Melanocyte of skin (primary cell): ENCODE data around the gene ACSS1. TPM values are rescaled to one million over a fixed set of nuclear protein-coding genes. Genes with fewer than 3 reads are reported as not detected.

Source experiments
- small RNA-seq, 2 donors: library from RNA; depleted of rRNA; stranded (forward); fragments of <200 nt; gene quantifications; one replicate each; pipeline ENCODE3, GENCODE V24; 2012
- total RNA-seq, 2 donors: library from RNA; depleted of rRNA; stranded (reverse); fragments of >200 nt; gene quantifications; 2 replicates each; pipeline ENCODE4 v1.2.3, GENCODE V29; 2012

Gene ACSS1
- 10 to 100 TPM; 16.7 to 17.6 TPM for total RNA-seq

DNA sequence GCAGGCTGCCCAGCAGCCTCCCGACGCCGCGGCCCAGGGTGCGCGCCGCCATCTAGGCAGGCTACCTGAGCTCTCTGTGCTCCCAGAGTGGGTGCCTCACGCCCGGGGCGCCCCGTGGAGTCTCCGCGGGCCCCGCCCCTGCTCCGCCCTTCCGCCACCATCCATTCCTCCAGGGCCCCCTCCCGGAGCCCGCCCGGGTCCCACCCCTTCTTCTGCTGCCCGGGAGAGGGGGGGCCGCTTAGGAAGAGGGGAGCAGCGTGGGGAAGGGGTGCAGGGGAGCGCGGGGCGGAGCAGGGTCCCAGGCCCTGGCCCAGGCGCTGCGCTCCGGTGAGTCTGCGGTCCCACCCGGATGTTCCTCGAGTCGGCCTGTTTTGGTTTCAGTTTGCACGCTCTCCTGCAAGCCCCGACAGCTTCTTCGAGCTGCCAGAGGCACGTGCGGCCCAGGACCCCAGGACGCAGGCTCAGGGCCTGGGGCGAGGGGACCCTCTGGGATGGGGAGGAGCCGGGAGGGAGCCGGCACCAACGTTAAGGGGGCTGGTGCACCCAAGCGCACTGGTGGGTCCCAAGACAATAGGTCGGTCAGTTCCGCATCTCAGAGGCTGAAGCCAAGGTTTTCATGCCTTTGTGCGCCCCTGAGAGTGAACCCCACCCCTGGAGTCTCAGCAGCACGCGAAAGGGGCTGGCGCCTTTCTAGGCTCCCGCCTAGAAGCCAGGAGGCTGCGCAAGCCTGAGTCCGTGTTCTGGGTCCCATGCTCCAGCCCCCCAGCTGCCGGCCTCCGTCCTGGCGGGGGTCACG lies at the start of gene ACSS1:
Gene ACSS1, minus strand, starts transcription at position 89 of the 796 bp plus-strand sequence. Its CDS starts 37 bp downstream, at position 52.

DNA sequence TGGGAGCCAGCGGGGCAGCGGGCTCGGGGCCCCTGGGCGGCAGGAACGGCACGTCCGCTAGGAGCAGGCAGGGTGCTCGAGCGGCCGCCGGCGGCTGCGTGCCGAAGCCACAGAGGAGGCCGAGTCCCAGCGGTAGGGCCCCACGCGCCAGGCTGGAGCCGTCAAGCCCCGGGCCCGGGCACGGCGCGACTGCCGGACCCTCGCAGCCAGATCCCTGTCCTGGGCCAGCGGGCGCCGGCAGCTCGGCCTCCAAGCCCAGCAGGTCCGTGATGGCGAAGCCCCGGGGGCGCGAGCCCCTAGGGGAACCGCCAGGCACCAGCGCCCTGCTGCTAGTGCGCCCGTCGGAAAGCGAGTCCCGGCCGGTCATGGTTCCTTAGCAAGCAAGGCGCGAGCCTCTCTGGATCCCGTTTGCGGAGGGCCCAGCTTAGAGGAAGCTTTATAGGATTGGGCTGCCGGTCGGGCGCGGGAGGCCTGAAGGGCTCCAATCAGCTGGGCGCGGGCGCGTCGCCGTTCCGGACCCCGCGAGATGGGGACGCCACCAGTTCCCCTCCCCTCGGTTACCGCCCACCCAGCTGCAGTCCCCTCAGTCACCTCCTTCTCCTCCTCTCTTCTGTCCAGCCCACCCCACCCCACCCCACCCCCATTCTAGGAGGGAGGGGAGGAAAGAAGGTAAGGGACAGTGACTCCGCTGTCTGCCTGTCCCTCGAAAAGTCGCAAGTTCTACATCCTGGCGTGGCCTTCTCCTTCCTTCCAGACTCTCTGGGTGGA lies 24.0 kb upstream of the ACSS1 start, which contains the start of gene VSX1:
Gene VSX1, minus strand, starts transcription at position 412 of the 768 bp plus-strand sequence. Its CDS starts 45 bp downstream, at position 367.

DNA sequence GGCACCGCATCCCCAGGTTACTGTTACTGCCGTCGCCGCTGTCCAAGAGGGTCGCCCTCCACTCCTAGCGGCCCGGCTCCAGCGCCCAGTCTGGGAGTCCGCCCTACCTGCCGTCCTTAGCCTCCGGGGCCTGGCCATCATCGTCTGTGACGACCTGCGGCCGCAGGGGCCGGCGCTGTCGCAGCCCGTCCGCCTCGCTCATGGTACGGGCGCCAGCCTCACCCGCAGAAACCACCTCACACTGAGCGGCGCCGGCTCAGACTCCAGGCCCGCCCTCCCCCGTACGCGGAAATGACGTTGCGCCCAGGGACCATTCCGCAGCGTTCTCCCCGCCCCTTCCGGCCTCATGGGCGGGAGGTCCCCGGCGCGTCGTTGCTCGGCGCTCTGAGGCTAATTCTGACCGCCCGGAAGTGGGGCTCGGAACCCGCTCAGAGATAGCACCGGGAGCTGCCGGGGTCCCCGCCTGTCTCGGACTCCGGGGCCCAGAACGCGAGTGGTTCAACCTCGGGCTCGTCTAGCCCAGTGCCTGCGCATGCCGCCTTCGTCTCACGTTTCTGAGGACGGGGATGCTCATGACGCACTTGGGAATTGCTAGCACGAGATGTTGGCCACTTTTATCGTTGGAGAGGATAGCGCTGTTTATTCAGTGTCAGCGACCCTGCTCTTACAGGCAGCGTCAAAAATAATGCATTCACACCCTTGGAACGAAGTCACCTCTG lies 65.3 kb downstream of the ACSS1 start, which contains the start of gene APMAP:
Gene APMAP, minus strand, starts transcription at position 265 of the 719 bp plus-strand sequence. Its CDS starts 63 bp downstream, at position 202.

Small RNA genes within 50 kb of the gene (small RNA-seq; reads per million reads assigned to genes)
- gene RNU6-1257P: 0 reads per million in 2 donors

Other genes starting within 250 kb of the ACSS1 start
- gene CST7, start 108.9 kb downstream of the ACSS1 start, total RNA-seq: not detected
- 10 to 100 TPM; 41.3 to 58.6 TPM for gene APMAP, start 65.4 kb downstream of the ACSS1 start, total RNA-seq
- gene VSX1, start 24.0 kb upstream of the ACSS1 start, total RNA-seq: not detected
- 10 to 100 TPM; 75.4 to 97.2 TPM for gene ENTPD6, start 137.6 kb upstream of the ACSS1 start, total RNA-seq
- gene PYGB, start 189.9 kb upstream of the ACSS1 start, total RNA-seq: 100 to 1,000 TPM; 161 to 290 TPM